K562 (cell line): ENCODE measurements around the gene ZFPM1. TPM values are rescaled to one million over a fixed set of nuclear protein-coding genes. Genes with fewer than 3 reads are reported as not detected.
A peak's percentile ranks its signal among the peaks of the same experiment; 100 is the strongest.

ENCODE experiments used
- ATAC-seq: fragments of 200-7000 bp; cut with Tn5 transposase; 3 replicates; pipeline ENCODE4 v1.9.1; 2020; ENCODE audit warnings: moderate library complexity
- BruUV-seq: library from RNA; stranded (reverse); fragments of 400-500 nt; replicated peaks from 2 replicates; lab custom pipeline; 2021; lab: Mats Ljungman, UMichigan
- CTCF ChIA-PET: fragments of 300-600 bp; formaldehyde crosslinking; extraction: SDS; loops from one replicate; lab custom pipeline; 2021; ENCODE audit warnings: low intra/inter-chr PET ratio; lab: Yijun Ruan, JAX
- POLR2A ChIA-PET: fragments of 300-600, 350-650 bp; sonication (Branson Sonifier 250); formaldehyde crosslinking; extraction: SDS; loops from one replicate; lab custom pipeline; 2021; ENCODE audit warnings: antibody characterized with exemption, inconsistent platforms; lab: Yijun Ruan, JAX
- DNase-seq, 4 experiments: peaks; one replicate each; pipeline versions ENCODE4 v3.0.0 to v3.0.0-alpha.2; 2011 to 2018; ENCODE audit warnings: low spot score in 3 of 4, mixed read lengths in 3 of 4; ENCODE audit errors: extremely low read depth in 1 of 4
- FAIRE-seq: peaks from 2 replicates; lab custom pipeline; 2011; peaks lifted over from hg19 to GRCh38; lab: Jason Lieb, UNC
- H2AFZ ChIP-seq: 2 replicates; pipeline ENCODE4 v1.6.0; 2011; ENCODE audit warnings: low read depth, low read length, control low read depth, inconsistent platforms
- H3K27ac ChIP-seq: fragments of 200-600 bp; 3 replicates; pipeline ENCODE4 v1.8.0; 2011; ENCODE audit warnings: low read depth, mild to moderate bottlenecking, control low read depth, inconsistent platforms, low read length, moderate library complexity, mixed read lengths; ENCODE audit errors: extremely low read depth
- H3K27me3 ChIP-seq, 2 experiments: fragments of 300-600 bp in 1 of 2; 2 replicates in 1 of 2; 3 replicates in 1 of 2; pipeline versions ENCODE4 v1.6.0 to v1.8.0; 2011; ENCODE audit warnings: inconsistent platforms in 2 of 2, low read length in 2 of 2, mild to moderate bottlenecking in 1 of 2, mixed read lengths in 1 of 2, moderate library complexity in 1 of 2; ENCODE audit not compliant: control insufficient read depth in 2 of 2, insufficient read depth in 2 of 2
- H3K36me3 ChIP-seq: fragments of 300-600 bp; 3 replicates; pipeline ENCODE4 v1.8.0; 2011; ENCODE audit warnings: mild to moderate bottlenecking, low read length, inconsistent platforms; ENCODE audit not compliant: control insufficient read depth, insufficient read depth
- H3K4me1 ChIP-seq, 2 experiments: fragments of 200-600 bp in 1 of 2; replicated peaks in 1 of 2; 2 replicates in 1 of 2; 3 replicates in 1 of 2; pipeline versions ENCODE4 v1.5.1 to v1.8.0; 2011; ENCODE audit warnings: inconsistent platforms in 2 of 2, low read length in 2 of 2, mild to moderate bottlenecking in 1 of 2, mixed read lengths in 1 of 2, moderate library complexity in 1 of 2; ENCODE audit not compliant: control insufficient read depth in 2 of 2, insufficient read depth in 2 of 2
- H3K4me2 ChIP-seq: 2 replicates; pipeline ENCODE4 v1.6.1; 2011; ENCODE audit warnings: low read length, control low read depth, inconsistent platforms, mixed read lengths; ENCODE audit not compliant: insufficient read depth
- H3K4me3 ChIP-seq: fragments of 200-600 bp; sonication (generic), shearing (Covaris generic); 2 replicates; pipeline ENCODE4 v1.5.1; 2016; ENCODE audit warnings: control low read depth, inconsistent platforms
- H3K79me2 ChIP-seq: fragments of 200-600 bp; 3 replicates; pipeline ENCODE4 v1.8.0; 2011; ENCODE audit warnings: low read length, inconsistent platforms; ENCODE audit not compliant: control insufficient read depth, insufficient read depth
- H3K9ac ChIP-seq, 2 experiments: 2 replicates each; pipeline versions ENCODE4 v1.6.0 to v1.6.1; 2011; ENCODE audit warnings: low read depth in 2 of 2, low read length in 2 of 2, control low read depth in 1 of 2, inconsistent platforms in 1 of 2, mild to moderate bottlenecking in 1 of 2, mixed read lengths in 1 of 2; ENCODE audit not compliant: insufficient read depth in 1 of 2
- H3K9me1 ChIP-seq: one replicate; pipeline ENCODE4 v1.6.0; 2011; ENCODE audit warnings: inconsistent platforms, mild to moderate bottlenecking, low read length, moderate library complexity; ENCODE audit not compliant: control insufficient read depth, insufficient read depth
- H3K9me3 ChIP-seq: replicated peaks from 2 replicates; pipeline ENCODE4 v1.5.1; 2011; ENCODE audit warnings: low read depth, low read length, inconsistent platforms; ENCODE audit not compliant: control insufficient read depth, insufficient read depth
- H4K20me1 ChIP-seq: replicated peaks from 2 replicates; pipeline ENCODE4 v1.6.1; 2011; ENCODE audit warnings: low read length, inconsistent platforms, mixed read lengths; ENCODE audit not compliant: control insufficient read depth, insufficient read depth
- CCNT2 ChIP-seq: IDR thresholded peaks from 2 replicates; pipeline ENCODE4 v1.6.1; 2011; ENCODE audit warnings: borderline replicate concordance, low read depth, mild to moderate bottlenecking, moderate library complexity, mixed read lengths, low read length; ENCODE audit not compliant: insufficient read length; ENCODE audit errors: extremely low read depth
- POLR2G ChIP-seq: fragments of 200-400 bp; formaldehyde crosslinking; IDR thresholded peaks from 2 replicates; pipeline ENCODE4 v1.6.1; 2017; ENCODE audit warnings: low read depth, mild to moderate bottlenecking, antibody characterized with exemption, low read length, moderate library complexity
- RBM22 ChIP-seq: fragments of 200-400 bp; formaldehyde crosslinking; IDR thresholded peaks from 2 replicates; pipeline ENCODE4 v1.6.1; 2018; ENCODE audit warnings: low read length, low read depth; ENCODE audit not compliant: poor library complexity, severe bottlenecking
- ZNF408 ChIP-seq: fragments of 250-450 bp; sonication (Bioruptor Pico); IDR thresholded peaks from 2 replicates; pipeline ENCODE4 v1.4.0; 2020; ENCODE audit warnings: low read depth, mild to moderate bottlenecking, moderate library complexity
- WGBS: fragments of 100-300 bp; shearing (Covaris generic); methylation state at CpG from one replicate; pipeline ENCODE4 v1.1.6; 2016; ENCODE audit warnings: low coverage, mixed read lengths; ENCODE audit not compliant: insufficient coverage; ENCODE audit errors: missing lambda C conversion rate; 5-methylcytosine and 5-hydroxymethylcytosine counted together
- in situ Hi-C: fragments of 300-500 bp; cut with MboI; formaldehyde crosslinking; loops from 4 replicates; pipeline ENCODE4 v1.15.0; 2018; ENCODE audit warnings: inconsistent platforms, mixed read lengths
- intact Hi-C: fragments of 100-400 bp; cut with micrococcal nuclease; formaldehyde crosslinking; loops from 2 replicates; pipeline ENCODE4 v1.14.2; 2022
- polyA plus RNA-seq, 8 experiments: library from polyadenylated mRNA; depleted of rRNA in 4 of 8; stranded (reverse) in 5 of 8; unstranded in 3 of 8; fragments of >200 nt; fragmentation: Nextera tagmentation in 2 of 8; fragmentation: Illumina TruSeq in 1 of 8; extraction: Ambion mirVana in 2 of 8; extraction: Trizol in 1 of 8; gene quantifications; 2 replicates each; pipeline versions ENCODE4 v1.2.1 to v1.2.3, GENCODE V29; 2011 to 2014; ENCODE audit warnings: inconsistent platforms in 1 of 8, missing spikeins in 1 of 8
- total RNA-seq, 7 experiments: library from RNA; depleted of rRNA in 6 of 7; stranded (reverse); fragments of >200 nt in 6 of 7; fragmentation: Illumina TruSeq in 2 of 7; extraction: Trizol in 2 of 7; gene quantifications; 2 replicates each; pipeline versions ENCODE4 v1.2.1 to v1.2.3, GENCODE V29; 2011 to 2021; ENCODE audit warnings: low replicate concordance in 1 of 7
- TF ChIP-seq, protein P1 (sequence below): sonication (generic); formaldehyde crosslinking; IDR thresholded peaks from 2 replicates; pipeline ENCODE4 v1.8.1; 2023; ENCODE audit warnings: mild to moderate bottlenecking, missing genetic modification reagents
- TF ChIP-seq, protein P2 (sequence below): fragments of 450-650 bp; IDR thresholded peaks from 2 replicates; pipeline ENCODE4 v1.6.1; 2017; ENCODE audit warnings: antibody characterized with exemption, mild to moderate bottlenecking

Gene ZFPM1
- total and polyA plus RNA-seq, 9 of the 15 experiments (the other 6 are each of a cell fraction or from before 2014, with no cell fraction given): 0.03 to 35.9 (median 1.4) TPM

DNA sequence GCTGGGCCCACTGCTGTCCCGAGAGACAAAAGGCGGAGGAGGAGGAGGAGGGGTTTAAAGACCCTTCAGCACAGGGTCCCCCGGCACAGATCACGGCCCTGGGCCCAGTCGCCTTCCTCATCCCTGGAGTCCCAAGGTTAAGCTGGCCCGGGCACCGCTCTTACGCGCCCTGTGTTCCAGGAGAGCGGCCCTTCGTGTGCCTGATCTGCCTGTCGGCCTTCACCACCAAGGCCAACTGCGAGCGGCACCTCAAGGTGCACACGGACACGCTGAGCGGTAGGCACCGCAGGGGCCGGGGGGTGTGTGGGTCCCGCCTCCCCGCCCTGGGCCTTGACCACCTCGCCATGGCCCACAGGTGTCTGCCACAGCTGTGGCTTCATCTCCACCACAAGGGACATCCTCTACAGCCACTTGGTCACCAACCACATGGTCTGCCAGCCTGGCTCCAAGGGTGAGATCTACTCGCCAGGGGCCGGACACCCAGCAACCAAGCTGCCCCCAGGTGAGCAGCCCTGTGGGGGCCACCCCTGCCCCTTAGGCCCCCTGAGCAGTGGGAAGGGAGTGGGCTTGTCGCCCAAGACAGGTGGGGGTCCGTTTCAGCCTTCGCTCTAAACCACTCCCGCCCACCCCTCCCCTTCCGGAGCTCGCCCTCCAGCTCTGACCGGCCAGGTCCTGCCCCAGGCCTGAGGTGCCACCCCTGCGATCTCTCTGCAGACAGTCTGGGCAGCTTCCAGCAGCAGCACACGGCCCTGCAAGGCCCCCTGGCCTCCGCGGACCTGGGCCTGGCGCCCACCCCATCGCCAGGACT lies 79.6 kb downstream of the ZFPM1 start:
- no peak for FAIRE-seq
- ChIA-PET CTCF (no interaction called here), POLR2A (interaction anchor here (0.5 to 0.7 kb wide), 3 partner anchors 10 to 68 kb away, joined by 3 read pairs; no protein-coding TSS in a partner anchor)
- no peaks in the 10 kb centered on the region for H3K27me3 ChIP-seq
- H3K9me1 ChIP-seq: no peaks in the 10 kb centered on the region
- intact Hi-C loops (no loop called here), in situ Hi-C loops (no loop called here)
- TF ChIP-seq ZNF408 (no peak), POLR2G (peak; percentile 60), RBM22 (peak; percentile 76)
- DNase-seq: no peak
- H3K4me3 ChIP-seq: no peak overlapping the region
- BruUV-seq: no TSS peak
- H4K20me1 ChIP-seq: 0 out of 2 replicates have a peak, but pooled peaks cover 3% of the 10 kb centered on the region
- H3K4me2 ChIP-seq: no peak overlapping the region
- WGBS: 84% methylated on average over 24 of the region's 37 CpGs
- peaks cover 10 to 79% of the 10 kb centered on the region in 2 experiments for H3K4me1 ChIP-seq
- H3K9me3 ChIP-seq: no peaks in the 10 kb centered on the region
- ATAC-seq: no peak
- no peaks in the 10 kb centered on the region for H3K79me2 ChIP-seq
- H3K36me3 ChIP-seq: peaks cover 61% of the 10 kb centered on the region; the same call in 2 of the 3 replicates
- H2AFZ ChIP-seq: no peak overlapping the region
- H3K27ac ChIP-seq: no peak overlapping the region
- H3K9ac ChIP-seq: no peak overlapping the region; a peak in 1 of 4 replicates

DNA sequence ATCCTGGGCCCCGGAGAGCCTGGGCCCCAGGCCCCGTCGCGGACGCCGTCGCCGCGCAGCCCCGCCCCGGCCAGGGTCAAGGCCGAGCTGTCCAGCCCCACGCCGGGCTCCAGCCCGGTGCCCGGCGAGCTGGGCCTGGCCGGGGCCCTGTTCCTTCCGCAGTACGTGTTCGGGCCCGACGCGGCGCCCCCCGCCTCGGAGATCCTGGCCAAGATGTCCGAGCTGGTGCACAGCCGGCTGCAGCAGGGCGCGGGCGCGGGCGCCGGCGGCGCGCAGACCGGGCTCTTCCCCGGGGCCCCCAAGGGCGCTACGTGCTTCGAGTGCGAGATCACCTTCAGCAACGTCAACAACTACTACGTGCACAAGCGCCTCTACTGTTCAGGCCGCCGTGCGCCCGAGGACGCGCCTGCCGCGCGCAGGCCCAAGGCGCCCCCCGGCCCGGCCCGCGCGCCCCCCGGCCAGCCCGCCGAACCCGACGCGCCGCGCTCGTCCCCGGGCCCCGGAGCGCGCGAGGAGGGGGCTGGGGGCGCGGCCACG lies 80.4 kb downstream of the ZFPM1 start:
- Histone ChIP-seq H3K4me2 (no peak overlapping the region), H3K4me3 (no peak overlapping the region), H3K79me2 (no peaks in the 10 kb centered on the region), H3K4me1 (peaks cover 10 to 79% of the 10 kb centered on the region in 2 experiments), H3K36me3 (peaks cover 54% of the 10 kb centered on the region; the same call in 2 of the 3 replicates), H3K27ac (no peak overlapping the region), H3K9me3 (no peaks in the 10 kb centered on the region), H4K20me1 (peaks cover 9% of the 10 kb centered on the region), H2AFZ (no peak overlapping the region), H3K9me1 (no peaks in the 10 kb centered on the region), H3K27me3 (peaks cover 2 to 6% of the 10 kb centered on the region in 2 experiments; a peak in 4 of 5 replicates), H3K9ac (no peak overlapping the region)
- POLR2A ChIA-PET: no interaction called here
- TF ChIP-seq CCNT2 (peak; percentile 26), POLR2G (peak; percentile 55)
- TF ChIP-seq, protein P1, sequence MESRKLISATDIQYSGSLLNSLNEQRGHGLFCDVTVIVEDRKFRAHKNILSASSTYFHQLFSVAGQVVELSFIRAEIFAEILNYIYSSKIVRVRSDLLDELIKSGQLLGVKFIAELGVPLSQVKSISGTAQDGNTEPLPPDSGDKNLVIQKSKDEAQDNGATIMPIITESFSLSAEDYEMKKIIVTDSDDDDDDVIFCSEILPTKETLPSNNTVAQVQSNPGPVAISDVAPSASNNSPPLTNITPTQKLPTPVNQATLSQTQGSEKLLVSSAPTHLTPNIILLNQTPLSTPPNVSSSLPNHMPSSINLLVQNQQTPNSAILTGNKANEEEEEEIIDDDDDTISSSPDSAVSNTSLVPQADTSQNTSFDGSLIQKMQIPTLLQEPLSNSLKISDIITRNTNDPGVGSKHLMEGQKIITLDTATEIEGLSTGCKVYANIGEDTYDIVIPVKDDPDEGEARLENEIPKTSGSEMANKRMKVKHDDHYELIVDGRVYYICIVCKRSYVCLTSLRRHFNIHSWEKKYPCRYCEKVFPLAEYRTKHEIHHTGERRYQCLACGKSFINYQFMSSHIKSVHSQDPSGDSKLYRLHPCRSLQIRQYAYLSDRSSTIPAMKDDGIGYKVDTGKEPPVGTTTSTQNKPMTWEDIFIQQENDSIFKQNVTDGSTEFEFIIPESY: peak; percentile 57
- TF ChIP-seq, protein P2, sequence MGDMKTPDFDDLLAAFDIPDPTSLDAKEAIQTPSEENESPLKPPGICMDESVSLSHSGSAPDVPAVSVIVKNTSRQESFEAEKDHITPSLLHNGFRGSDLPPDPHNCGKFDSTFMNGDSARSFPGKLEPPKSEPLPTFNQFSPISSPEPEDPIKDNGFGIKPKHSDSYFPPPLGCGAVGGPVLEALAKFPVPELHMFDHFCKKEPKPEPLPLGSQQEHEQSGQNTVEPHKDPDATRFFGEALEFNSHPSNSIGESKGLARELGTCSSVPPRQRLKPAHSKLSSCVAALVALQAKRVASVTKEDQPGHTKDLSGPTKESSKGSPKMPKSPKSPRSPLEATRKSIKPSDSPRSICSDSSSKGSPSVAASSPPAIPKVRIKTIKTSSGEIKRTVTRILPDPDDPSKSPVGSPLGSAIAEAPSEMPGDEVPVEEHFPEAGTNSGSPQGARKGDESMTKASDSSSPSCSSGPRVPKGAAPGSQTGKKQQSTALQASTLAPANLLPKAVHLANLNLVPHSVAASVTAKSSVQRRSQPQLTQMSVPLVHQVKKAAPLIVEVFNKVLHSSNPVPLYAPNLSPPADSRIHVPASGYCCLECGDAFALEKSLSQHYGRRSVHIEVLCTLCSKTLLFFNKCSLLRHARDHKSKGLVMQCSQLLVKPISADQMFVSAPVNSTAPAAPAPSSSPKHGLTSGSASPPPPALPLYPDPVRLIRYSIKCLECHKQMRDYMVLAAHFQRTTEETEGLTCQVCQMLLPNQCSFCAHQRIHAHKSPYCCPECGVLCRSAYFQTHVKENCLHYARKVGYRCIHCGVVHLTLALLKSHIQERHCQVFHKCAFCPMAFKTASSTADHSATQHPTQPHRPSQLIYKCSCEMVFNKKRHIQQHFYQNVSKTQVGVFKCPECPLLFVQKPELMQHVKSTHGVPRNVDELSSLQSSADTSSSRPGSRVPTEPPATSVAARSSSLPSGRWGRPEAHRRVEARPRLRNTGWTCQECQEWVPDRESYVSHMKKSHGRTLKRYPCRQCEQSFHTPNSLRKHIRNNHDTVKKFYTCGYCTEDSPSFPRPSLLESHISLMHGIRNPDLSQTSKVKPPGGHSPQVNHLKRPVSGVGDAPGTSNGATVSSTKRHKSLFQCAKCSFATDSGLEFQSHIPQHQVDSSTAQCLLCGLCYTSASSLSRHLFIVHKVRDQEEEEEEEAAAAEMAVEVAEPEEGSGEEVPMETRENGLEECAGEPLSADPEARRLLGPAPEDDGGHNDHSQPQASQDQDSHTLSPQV: no peak
- DNase-seq (no peak), ATAC-seq (no peak), FAIRE-seq (no peak)
- WGBS: 98% methylated on average over 35 of the region's 79 CpGs
- in situ Hi-C loops: no loop called here
- BruUV-seq: no TSS peak
- intact Hi-C loops: no loop called here
- CTCF ChIA-PET: no interaction called here
